Neural cell (in vitro differentiated cells): ENCODE results near the gene COX15. TPM values are rescaled to one million over a fixed set of nuclear protein-coding genes. Genes with fewer than 3 reads are reported as not detected.
"Not testable (repeated sequence)": the region's sequence is repeated elsewhere in the genome, so short reads cannot be mapped to it uniquely, and the experiment has no call there.

ENCODE experiments used
- H2AFZ ChIP-seq: fragments of 200-600, 300-800 bp; sonication (generic), shearing (Covaris generic); 2 replicates; pipeline ENCODE4 v1.6.0; 2014; ENCODE audit warnings: low read depth, mild to moderate bottlenecking, antibody characterized with exemption, low read length, moderate library complexity
- H3F3A ChIP-seq: fragments of 200-600 bp; shearing (Covaris generic); 2 replicates; pipeline ENCODE4 v1.6.1; 2016; ENCODE audit warnings: mild to moderate bottlenecking, moderate library complexity, mixed read lengths, antibody characterized with exemption, low read length; ENCODE audit not compliant: insufficient read depth, poor library complexity, severe bottlenecking
- H3K27ac ChIP-seq: fragments of 200-600, 300-800 bp; sonication (generic), shearing (Covaris generic); 2 replicates; pipeline ENCODE4 v1.5.1; 2014; ENCODE audit warnings: mild to moderate bottlenecking, low read length, moderate library complexity
- H3K27me3 ChIP-seq: fragments of 300-800, 200-600 bp; sonication (generic), shearing (Covaris generic); 2 replicates; pipeline ENCODE4 v1.6.0; 2014; ENCODE audit warnings: mild to moderate bottlenecking, low read depth, low read length, moderate library complexity; ENCODE audit not compliant: insufficient read depth
- H3K36me3 ChIP-seq: fragments of 300-800, 200-600 bp; sonication (generic), shearing (Covaris generic); 2 replicates; pipeline ENCODE4 v1.5.1; 2014; ENCODE audit warnings: mild to moderate bottlenecking, antibody characterized with exemption, low read length, moderate library complexity; ENCODE audit not compliant: insufficient read depth
- H3K4me2 ChIP-seq: fragments of 300-800, 200-600 bp; sonication (generic), shearing (Covaris generic); 2 replicates; pipeline ENCODE4 v1.6.0; 2014; ENCODE audit warnings: mild to moderate bottlenecking, low read length
- H3K4me3 ChIP-seq: fragments of 300-800, 200-600 bp; sonication (generic), shearing (Covaris generic); 2 replicates; pipeline ENCODE4 v1.5.1; 2014; ENCODE audit warnings: mild to moderate bottlenecking, low read length, moderate library complexity
- H3K79me2 ChIP-seq: fragments of 200-600 bp; shearing (Covaris generic); replicated peaks from 2 replicates; pipeline ENCODE4 v1.6.0; 2014; ENCODE audit warnings: mild to moderate bottlenecking, low read length, moderate library complexity; ENCODE audit not compliant: insufficient read depth
- H3K9ac ChIP-seq: fragments of 300-800, 200-600 bp; sonication (generic), shearing (Covaris generic); 2 replicates; pipeline ENCODE4 v1.6.1; 2016; ENCODE audit warnings: mild to moderate bottlenecking, low read length, mixed read lengths
- H3K9me2 ChIP-seq: fragments of 200-600 bp; shearing (Covaris generic); 2 replicates; pipeline ENCODE4 v1.6.1; 2016; ENCODE audit warnings: mild to moderate bottlenecking, low read length, mixed read lengths; ENCODE audit not compliant: insufficient read depth
- H3K9me3 ChIP-seq: fragments of 200-600, 300-800 bp; sonication (generic), shearing (Covaris generic); 2 replicates; pipeline ENCODE4 v1.6.1; 2016; ENCODE audit warnings: mild to moderate bottlenecking, mixed run types, low read length, moderate library complexity, mixed read lengths
- H4K20me1 ChIP-seq: fragments of 200-600 bp; shearing (Covaris generic); 2 replicates; pipeline ENCODE4 v1.6.1; 2016; ENCODE audit warnings: mild to moderate bottlenecking, mixed run types; ENCODE audit not compliant: insufficient read depth
- CTCF ChIP-seq: fragments of 450-650 bp; IDR thresholded peaks from 2 replicates; pipeline ENCODE4 v1.5.1; 2014; ENCODE audit warnings: antibody characterized with exemption, mild to moderate bottlenecking, moderate library complexity; ENCODE audit not compliant: poor library complexity, severe bottlenecking
- EZH2 ChIP-seq: fragments of 200-600, 300-800 bp; shearing (Covaris generic), sonication (generic); IDR thresholded peaks from 2 replicates; pipeline ENCODE4 v1.6.1; 2014; ENCODE audit warnings: antibody characterized with exemption, low read length, borderline replicate concordance, mild to moderate bottlenecking; ENCODE audit not compliant: insufficient read depth, poor library complexity, severe bottlenecking
- MXI1 ChIP-seq: fragments of 450-650 bp; conservative IDR thresholded peaks from 2 replicates; pipeline ENCODE4 v1.6.1; 2014; ENCODE audit warnings: antibody characterized with exemption, mild to moderate bottlenecking; ENCODE audit not compliant: poor library complexity, severe bottlenecking
- POLR2AphosphoS5 ChIP-seq: IDR thresholded peaks from 2 replicates; pipeline ENCODE4 v1.6.1; 2012
- RAD21 ChIP-seq: fragments of 450-650 bp; conservative IDR thresholded peaks from 2 replicates; pipeline ENCODE4 v1.6.1; 2014; ENCODE audit warnings: antibody characterized with exemption, mild to moderate bottlenecking, moderate library complexity
- REST ChIP-seq: IDR thresholded peaks from 2 replicates; pipeline ENCODE4 v1.6.1; 2012; ENCODE audit warnings: borderline replicate concordance
- SMC3 ChIP-seq: fragments of 450-650 bp; conservative IDR thresholded peaks from 2 replicates; pipeline ENCODE4 v1.6.1; 2014; ENCODE audit warnings: antibody characterized with exemption, mild to moderate bottlenecking, moderate library complexity; ENCODE audit not compliant: poor library complexity
- TAF1 ChIP-seq: IDR thresholded peaks from 2 replicates; pipeline ENCODE4 v1.6.1; 2012; ENCODE audit warnings: low read depth
- polyA plus RNA-seq: library from polyadenylated mRNA; depleted of rRNA; stranded (reverse); fragments of >200 nt; gene quantifications from 2 replicates; pipeline ENCODE4 v1.2.3, GENCODE V29; 2014

COX15 gene
- polyA plus RNA-seq, 1 donor from 2014 or later: 42.3 TPM

- Histone ChIP-seq H3K9me2 (no peaks in the 10 kb centered on the region), H3F3A (no peaks in the 10 kb centered on the region), H3K79me2 (no peaks in the 10 kb centered on the region), H3K27ac (no peak overlapping the region), H3K4me2 (no peak overlapping the region), H3K9me3 (no peaks in the 10 kb centered on the region), H3K9ac (no peak overlapping the region), H4K20me1 (no peaks in the 10 kb centered on the region), H2AFZ (no peak overlapping the region), H3K4me3 (no peak overlapping the region), H3K36me3 (peaks cover 7% of the 10 kb centered on the region), H3K27me3 (no peaks in the 10 kb centered on the region)
- TF ChIP-seq EZH2: no peak
- no peak for TF ChIP-seq MXI1
- no peak for TF ChIP-seq TAF1
- TF ChIP-seq CTCF: no peak
- TF ChIP-seq SMC3: no peak
These were observed 8.3 kb upstream of the COX15 start for GRCh38 chr10:99740260-99740659.

- H3K9me2 ChIP-seq, H2AFZ ChIP-seq, H4K20me1 ChIP-seq, H3K9ac ChIP-seq, H3K36me3 ChIP-seq, H3K79me2 ChIP-seq, H3K4me2 ChIP-seq, H3K4me3 ChIP-seq, H3K9me3 ChIP-seq, H3K27ac ChIP-seq, H3K27me3 ChIP-seq, H3F3A ChIP-seq: not testable (repeated sequence)
These were observed 2.2 kb upstream of the COX15 start for GRCh38 chr10:99734111-99734510.

GRCh38 chr10:99733366-99733765 is 1.4 kb upstream of the COX15 start:
- H3K27ac ChIP-seq: no peak overlapping the region

More at GRCh38 chr10:99733366-99733765, 1.4 kb upstream of the COX15 start:
- Histone ChIP-seq H3K9me3 (no peaks in the 10 kb centered on the region), H3K27me3 (no peaks in the 10 kb centered on the region), H3K79me2 (peaks cover 10% of the 10 kb centered on the region), H3K9ac (no peak overlapping the region), H3K36me3 (peaks cover 7% of the 10 kb centered on the region), H3K9me2 (no peaks in the 10 kb centered on the region), H3K4me2 (no peak overlapping the region), H4K20me1 (no peaks in the 10 kb centered on the region), H3K4me3 (no peak overlapping the region), H3F3A (peaks cover 5% of the 10 kb centered on the region), H2AFZ (no peak overlapping the region)
- no peak for TF ChIP-seq SMC3
- TF ChIP-seq REST: no peak
- TF ChIP-seq POLR2AphosphoS5: no peak
- TF ChIP-seq EZH2: no peak
- no peak for TF ChIP-seq RAD21
